PC-3 (cell line): ENCODE results near the gene FOSL1.

ENCODE experiments used
- EZH2 ChIP-seq: fragments of 300-600 bp; sonication (generic); IDR thresholded peaks from one replicate; pipeline ENCODE4 v1.6.1; 2017; ENCODE audit warnings: antibody characterized with exemption, mild to moderate bottlenecking, low read length; ENCODE audit not compliant: unreplicated experiment
- EZH2phosphoT487 ChIP-seq: fragments of 300-600 bp; sonication (generic); IDR thresholded peaks from 2 replicates; pipeline ENCODE4 v1.6.1; 2018; ENCODE audit warnings: mild to moderate bottlenecking, antibody characterized with exemption, low read length, borderline replicate concordance
- TF ChIP-seq, protein P1 (sequence below): fragments of 300-600 bp; sonication (generic); conservative IDR thresholded peaks from 2 replicates; pipeline ENCODE4 v1.5.1; 2017; ENCODE audit warnings: antibody characterized with exemption, low read depth, mild to moderate bottlenecking, low read length

DNA sequence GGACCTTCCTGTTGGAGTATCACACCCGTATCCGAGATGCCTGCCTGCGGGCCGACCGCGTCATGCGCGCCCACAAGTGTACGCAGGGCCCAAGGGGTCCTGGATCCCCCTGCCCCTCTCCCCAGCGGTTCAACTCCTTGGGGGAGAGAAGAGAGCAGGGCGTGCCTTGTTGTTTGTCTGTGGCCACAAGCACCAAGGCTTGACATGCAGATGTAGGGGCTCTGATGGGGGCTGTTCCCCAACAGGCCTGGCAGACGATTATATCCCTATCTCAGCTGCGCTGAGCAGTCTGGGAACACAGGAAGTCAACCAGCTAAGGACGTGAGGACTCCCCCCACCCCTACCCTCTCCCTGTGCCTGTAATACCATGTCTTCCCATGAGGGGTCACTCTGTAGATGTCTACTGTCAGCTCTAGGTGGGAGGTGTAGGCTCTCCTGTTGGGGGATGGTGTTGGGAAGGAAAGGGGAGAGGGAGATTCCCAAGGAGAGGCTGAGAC, 49.1 kb downstream of the FOSL1 start:
- TF ChIP-seq, protein P1, sequence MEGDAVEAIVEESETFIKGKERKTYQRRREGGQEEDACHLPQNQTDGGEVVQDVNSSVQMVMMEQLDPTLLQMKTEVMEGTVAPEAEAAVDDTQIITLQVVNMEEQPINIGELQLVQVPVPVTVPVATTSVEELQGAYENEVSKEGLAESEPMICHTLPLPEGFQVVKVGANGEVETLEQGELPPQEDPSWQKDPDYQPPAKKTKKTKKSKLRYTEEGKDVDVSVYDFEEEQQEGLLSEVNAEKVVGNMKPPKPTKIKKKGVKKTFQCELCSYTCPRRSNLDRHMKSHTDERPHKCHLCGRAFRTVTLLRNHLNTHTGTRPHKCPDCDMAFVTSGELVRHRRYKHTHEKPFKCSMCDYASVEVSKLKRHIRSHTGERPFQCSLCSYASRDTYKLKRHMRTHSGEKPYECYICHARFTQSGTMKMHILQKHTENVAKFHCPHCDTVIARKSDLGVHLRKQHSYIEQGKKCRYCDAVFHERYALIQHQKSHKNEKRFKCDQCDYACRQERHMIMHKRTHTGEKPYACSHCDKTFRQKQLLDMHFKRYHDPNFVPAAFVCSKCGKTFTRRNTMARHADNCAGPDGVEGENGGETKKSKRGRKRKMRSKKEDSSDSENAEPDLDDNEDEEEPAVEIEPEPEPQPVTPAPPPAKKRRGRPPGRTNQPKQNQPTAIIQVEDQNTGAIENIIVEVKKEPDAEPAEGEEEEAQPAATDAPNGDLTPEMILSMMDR = peak; percentile 87
- TF ChIP-seq EZH2 = no peak
- TF ChIP-seq EZH2phosphoT487 = no peak
